HG02884 (cell line): ENCODE data around the gene BTD.

ENCODE experiments used
- ATAC-seq: cut with Tn5 transposase; IDR thresholded peaks from one replicate; pipeline ENCODE4 v1.9.1; 2021; ENCODE audit warnings: mild to moderate bottlenecking, moderate library complexity; ENCODE audit not compliant: unreplicated experiment

BTD gene

DNA sequence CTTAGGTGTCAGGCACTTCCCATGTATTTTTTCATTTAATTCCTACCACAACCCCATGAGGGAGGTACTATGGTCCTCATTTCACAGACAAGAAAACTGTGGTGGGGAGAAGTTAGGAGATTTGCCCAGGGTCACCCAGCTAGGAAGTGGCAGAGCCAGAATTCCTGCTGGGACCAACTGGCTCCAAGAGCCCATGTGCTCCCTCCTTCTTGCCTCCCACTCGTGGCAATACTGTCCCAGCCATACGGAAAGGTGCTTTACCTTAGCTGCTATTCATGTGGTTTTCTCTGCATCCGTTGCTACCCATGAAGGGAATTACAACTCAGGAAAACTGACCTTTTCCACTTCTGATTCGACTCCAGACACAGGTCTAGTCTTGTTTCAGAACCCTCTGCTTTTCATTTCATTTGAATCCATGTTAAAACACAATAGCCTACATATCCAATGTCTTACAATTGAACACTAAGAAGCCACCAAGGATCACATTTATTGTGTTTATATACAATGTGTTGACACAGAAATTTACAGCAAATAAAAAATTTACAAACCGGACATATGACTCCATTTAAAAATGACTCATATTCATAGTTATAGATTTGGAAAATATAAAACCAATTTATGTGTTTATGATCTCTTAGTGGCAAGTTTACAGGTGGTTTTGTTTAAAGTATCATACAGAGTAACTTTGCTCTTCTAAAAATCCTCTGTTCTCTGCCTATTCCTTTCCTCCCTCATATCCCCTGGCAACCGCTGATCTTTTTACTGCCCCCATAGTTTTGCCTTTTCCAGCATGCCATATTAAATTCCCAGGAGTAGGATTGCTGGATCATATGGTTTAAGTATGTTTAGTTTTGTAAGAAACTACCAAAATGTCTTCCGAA lies 58.8 kb downstream of the BTD start:
- no peak for ATAC-seq

DNA sequence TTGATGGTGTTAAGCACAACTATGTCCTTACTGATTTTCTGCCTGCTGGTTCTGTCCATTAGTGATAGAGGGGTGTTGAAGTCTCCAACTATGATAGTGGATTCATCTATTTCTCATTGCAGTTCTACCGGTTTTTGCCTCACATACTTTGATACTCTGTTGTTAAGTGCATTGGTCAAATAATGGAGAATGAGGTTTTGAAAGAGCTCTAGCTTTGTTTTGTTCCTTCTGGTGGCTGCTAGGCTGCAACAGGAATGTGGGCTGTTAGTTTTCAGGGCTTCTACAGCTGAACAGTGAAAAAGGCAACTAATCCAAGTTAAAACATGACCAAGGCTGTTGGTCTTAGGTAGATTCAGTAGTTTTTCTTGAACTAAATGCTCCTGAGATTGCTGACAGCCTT lies 62.6 kb downstream of the BTD start:
- ATAC-seq: no peak

DNA sequence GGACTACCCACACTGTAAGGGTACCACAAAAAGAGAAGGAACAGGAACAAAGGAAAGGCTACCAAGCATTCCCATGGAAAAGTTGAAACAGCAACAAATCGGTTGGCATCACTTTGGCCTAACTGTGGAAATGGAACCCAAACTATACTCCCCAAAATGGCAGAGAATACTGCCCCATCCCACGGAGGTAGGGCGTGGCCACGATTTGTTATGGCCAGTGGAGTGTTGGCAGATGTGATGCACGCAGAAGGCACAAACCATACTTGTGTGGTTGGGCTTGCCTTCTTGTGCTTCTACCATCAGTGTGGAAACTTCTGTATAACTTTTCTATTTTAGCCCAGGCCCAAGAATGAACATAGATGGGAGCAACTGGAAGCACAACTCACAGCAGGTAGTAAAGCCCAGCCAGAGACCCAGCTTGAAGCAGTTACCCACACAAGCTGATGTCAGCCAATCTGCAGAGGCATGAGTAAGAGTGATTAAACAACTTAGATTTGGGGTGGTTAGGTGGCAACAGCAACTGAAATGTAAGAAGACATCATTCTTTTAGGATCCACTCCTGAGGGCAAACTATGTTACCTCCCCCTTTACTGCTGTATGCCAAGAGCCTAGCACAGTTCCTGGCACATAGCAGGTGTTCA lies 64.1 kb downstream of the BTD start:
- ATAC-seq: no peak

DNA sequence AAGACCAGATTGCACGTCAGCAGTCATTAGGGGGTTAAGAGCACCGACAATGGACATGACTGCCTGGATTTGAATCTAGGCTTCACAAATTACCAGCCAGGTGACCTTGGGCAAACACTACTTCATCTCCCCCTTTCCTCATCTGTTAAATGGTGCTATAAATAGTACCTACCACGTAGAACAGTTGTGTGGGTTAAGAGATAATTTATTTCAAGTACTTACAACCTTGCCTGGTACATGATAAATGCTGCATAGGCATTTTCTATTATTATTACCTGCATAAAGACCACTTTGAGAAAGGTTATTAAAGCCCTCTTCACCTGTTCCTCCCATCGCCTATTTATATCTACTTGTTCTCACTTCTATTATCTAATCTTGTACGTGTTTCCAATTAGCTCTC lies 64.7 kb downstream of the BTD start:
- ATAC-seq: no peak

DNA sequence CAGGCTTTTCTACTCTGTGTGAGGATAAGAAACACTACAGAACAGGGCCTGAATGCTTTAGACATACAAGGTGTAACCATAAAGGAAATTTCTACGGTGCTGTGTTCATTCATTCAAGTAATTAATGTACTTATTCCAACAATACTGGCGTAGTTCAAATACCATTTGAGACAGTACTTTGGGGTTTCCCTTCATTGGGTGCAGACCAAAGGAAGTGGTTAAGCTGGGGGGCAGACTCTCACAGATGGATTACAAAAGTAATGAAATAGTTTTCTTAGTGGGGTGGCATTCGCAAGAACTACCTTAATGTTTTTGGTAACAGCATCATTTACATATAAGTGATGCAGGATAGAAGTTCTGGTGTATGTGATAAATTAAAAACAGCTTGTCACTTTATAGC lies 65.9 kb downstream of the BTD start:
- no peak for ATAC-seq

DNA sequence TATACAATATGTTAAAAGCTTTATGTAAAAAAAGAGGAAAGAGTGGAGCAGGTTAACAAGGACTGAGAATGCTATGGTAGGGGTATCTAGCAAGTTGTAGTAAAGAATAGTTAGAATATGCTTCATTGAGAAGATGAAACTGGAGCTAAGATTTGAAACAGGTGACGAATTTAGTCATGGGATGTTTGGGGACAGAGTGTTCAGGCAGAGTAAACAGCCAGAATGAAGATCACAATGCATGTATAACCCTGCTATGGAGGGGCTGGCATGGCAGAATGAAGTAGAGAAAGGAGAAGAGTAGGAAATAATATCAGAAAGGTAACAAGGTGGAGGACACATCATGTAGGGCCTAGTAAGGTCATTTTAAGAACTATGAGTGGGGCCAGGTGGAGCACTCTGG lies 72.0 kb downstream of the BTD start:
- ATAC-seq: no peak

DNA sequence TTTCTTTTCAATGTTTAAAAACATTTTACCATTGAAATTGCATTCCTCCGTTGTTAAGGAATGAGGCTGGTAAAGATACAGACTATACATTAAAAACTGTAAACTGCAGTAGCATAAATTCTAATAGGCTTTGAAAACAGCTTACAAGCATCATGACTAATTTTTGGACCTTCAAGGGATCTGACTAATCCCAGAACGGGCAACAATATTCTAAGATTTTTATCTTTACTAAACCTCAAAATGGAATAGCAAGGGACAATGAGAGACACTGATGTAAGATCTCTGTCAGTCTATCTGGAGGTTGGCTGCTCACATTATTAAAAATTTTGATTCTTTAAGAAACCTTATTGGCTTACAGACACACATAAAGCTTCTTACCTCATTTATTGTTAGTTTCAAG lies 74.7 kb downstream of the BTD start:
- ATAC-seq: no peak

DNA sequence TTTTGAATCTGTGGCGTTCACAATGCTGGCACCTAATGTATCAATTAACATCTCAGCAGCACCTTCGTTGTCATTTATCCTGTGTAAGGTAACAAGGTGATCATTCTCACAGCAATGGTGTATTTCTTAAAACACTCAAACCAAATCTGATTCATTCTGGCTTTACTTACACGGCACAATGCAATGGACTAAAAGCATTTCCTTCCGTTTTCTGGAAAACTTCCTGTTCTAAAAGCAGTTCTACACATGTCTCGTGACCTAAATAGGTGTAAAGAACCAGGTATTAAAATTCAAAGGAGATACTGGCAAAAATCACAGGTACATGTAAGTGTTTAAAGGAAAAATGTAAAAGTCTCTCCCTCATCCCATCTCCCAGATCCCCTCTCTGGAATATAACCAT lies 77.8 kb downstream of the BTD start:
- ATAC-seq: no peak

DNA sequence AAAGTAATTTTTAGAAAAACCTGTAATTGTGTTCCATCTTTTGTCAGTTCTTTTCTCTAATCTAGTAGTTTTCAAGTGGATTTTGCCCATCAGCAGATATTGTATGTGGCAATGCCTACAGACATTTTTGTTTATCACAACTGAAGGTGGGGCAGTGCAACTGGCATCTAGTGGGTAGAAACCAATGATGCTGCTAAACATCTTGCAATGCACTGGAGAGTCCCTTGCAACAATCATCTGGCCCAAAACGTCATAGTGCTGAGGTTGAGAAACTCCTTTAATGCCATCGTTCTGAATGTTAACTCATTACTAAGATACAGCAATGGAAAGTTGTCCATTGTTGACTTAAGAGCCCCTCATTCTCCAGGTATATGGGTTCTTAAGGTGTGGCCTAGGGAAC lies 80.1 kb downstream of the BTD start:
- no peak for ATAC-seq

DNA sequence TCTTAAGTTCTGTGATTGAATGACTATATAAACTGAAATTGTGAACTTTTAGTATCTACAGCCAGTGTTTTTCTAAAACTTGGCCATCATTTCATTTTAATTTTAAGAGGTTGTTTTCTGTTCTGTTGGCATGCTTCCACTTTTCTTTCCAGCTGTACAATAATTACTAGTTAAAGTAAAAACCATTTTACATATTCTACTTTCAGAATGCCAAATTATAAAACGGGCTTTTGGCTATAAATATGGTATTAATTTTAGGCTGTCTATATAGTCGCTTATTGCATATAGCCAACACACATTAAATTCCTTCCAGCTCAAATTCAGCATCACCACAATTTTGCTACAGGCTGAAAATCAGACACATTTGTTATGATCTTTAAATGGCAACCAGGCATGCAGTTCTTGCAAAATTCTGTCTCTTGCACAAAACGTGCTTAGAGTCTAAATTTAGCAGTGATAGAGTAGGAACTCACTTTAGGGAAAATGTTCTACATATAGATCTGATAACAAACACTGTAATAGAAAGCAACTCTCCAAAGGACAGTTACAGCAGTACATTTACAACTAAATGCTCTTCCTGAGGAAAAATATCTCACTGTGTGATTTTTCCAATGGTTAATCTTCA lies 81.1 kb downstream of the BTD start:
- ATAC-seq: no peak

DNA sequence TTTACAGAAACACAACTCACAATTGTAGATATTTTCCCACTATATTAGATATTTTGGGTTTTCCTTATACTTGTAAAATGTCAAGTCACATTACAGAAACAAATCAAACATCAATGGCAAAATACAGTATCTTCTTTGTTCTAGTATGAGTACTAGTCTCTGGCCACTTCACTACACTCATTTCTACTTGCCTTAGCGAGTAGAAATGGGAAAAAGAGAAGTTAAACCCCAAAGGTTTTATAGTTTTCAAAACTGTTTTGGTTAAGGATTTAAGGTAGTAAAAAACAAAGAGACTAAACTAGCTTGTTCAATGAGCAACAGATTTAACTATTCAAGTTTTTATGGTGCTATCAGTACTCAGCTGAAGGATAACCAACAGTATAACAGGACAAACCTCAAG lies 81.7 kb downstream of the BTD start:
- no peak for ATAC-seq

DNA sequence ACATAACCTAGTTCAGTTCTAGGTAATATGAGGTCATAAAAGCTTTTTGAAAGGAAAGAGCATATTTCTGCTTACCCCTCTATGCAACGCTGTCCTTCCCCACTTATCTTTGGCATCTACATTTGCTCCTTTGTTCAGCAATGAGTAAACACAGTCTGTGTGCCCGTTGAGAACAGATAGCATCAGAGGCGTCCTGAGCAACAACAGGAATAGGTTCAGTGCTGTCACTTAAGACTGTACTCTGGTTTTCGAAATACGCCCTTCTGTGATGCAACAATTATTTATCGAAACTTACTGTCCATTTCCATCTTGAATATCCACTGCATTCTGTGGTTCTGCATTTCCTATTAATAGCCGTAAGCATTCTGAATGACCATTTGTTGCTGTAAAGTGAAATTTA lies 84.4 kb downstream of the BTD start:
- no peak for ATAC-seq

DNA sequence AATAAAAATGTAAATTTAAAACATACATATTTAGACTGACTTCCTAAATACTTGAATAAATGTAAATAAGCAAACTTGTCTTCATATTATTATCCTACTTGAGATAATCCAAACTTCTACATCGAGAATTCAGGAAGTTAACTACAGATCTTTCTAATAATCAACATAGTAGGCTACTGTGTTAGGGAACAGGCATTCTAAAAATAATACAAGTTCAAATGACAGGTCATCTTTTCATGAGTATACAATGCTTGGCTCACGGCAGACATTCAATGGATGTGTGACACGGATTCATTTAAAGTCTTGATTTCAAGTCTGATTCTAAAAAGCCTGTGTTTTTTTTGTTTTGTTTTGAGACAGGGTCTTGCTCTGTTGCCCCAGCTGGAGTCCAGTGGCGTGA lies 88.7 kb downstream of the BTD start:
- ATAC-seq: no peak

DNA sequence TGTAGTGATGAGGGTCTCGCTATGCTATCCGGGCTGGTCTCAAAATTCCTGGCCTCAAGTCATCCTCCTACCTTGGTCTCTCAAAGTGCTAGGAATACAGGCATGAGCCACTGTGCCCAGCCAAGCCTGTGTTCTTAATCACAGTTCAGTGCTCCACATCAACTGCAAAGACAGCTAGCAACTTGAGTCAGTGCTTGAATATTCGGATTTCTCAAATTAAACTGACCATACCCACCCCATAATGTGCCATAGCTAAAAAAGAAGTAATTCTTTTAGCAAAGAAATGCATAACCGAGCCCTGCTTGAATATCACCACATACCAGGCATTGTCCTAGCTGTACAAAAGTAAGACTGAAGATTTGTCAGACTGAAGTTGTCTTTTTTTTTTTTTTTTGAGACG lies 89.2 kb downstream of the BTD start:
- ATAC-seq: no peak

DNA sequence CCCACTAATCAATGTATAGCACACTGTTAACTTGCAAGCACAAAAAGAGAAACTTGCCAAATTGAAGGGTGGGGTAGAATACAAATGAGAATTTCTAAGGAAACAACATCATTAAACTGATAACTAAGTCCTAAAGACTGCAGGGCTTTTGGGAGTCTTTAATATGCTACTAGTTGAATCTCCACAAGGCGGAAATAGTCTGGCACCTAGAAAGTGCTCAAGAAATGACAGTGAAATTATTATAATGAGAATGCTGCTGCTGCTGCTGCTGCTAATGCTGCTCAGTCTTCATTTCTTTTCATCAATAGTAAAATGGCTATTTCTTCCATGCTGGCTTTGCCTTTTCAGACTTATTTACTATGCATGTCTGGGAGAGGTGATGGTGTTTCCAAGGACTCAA lies 91.8 kb downstream of the BTD start:
- no peak for ATAC-seq

DNA sequence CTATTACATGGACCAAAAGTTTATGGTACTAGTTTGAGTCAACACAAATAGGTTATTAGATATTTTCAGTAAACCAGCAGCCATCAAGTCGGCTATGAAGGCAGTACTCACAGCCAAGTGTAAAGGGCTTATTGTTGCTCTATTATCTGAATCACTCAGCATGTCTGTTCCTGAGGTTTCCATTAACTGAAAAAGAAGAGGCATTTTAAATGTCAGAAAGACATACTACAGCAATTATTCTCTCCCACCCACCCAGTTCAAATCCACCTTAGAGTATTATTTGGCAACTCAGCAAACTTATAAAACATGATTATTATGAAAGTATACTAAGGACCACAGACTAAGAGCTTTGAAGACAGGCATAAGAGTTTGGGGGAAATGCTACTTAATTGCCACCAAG lies 93.1 kb downstream of the BTD start:
- no peak for ATAC-seq
